Cardiac muscle cell (in vitro differentiated cells and primary cell): Measurements from ENCODE around the gene MCEMP1. TPM values are rescaled to one million over a fixed set of nuclear protein-coding genes. Genes with fewer than 3 reads are reported as not detected.

ENCODE experiments used
- DNase-seq, 2 donors: peaks; one replicate each; pipeline versions ENCODE4 v3.0.0 to v3.0.0-alpha.2; 2010 to 2017; ENCODE audit warnings: low read depth in 1 of 2, low spot score in 1 of 2
- H3K27ac ChIP-seq: fragments of 200-600 bp; sonication (generic); 2 replicates; pipeline ENCODE4 v1.5.1; 2016
- H3K27me3 ChIP-seq: fragments of 200-600 bp; sonication (generic); 2 replicates; pipeline ENCODE4 v1.6.0; 2016; ENCODE audit warnings: control low read depth
- H3K36me3 ChIP-seq: fragments of 200-600 bp; sonication (generic); 2 replicates; pipeline ENCODE4 v1.5.1; 2016; ENCODE audit warnings: control low read depth
- H3K4me1 ChIP-seq: fragments of 200-600 bp; sonication (generic); 2 replicates; pipeline ENCODE4 v1.8.1; 2017; ENCODE audit warnings: low read depth, mild to moderate bottlenecking, mixed run types
- H3K4me3 ChIP-seq: fragments of 200-600 bp; sonication (generic); 2 replicates; pipeline ENCODE4 v1.5.1; 2016; ENCODE audit warnings: mild to moderate bottlenecking
- H3K9me3 ChIP-seq: fragments of 200-600 bp; sonication (generic); 2 replicates; pipeline ENCODE4 v1.5.1; 2017; ENCODE audit warnings: low read depth, mild to moderate bottlenecking, control low read depth
- polyA plus RNA-seq: library from polyadenylated mRNA; unstranded; fragments of >200 nt; fragmentation: Nextera tagmentation; extraction: Ambion mirVana; gene quantifications from 2 replicates; pipeline ENCODE4 v1.2.1, GENCODE V29; 2016
- total RNA-seq: library from RNA; depleted of rRNA; stranded (reverse); fragments of >200 nt; gene quantifications from 2 replicates; pipeline ENCODE4 v1.2.3, GENCODE V29; 2016
- TF ChIP-seq, protein P1 (sequence below): IDR thresholded peaks from 2 replicates; pipeline ENCODE4 v1.5.1; 2012; ENCODE audit warnings: low read depth, mild to moderate bottlenecking, low read length

Gene MCEMP1
- total and polyA plus RNA-seq, 2 experiments from 2014 or later, result not detected

DNA sequence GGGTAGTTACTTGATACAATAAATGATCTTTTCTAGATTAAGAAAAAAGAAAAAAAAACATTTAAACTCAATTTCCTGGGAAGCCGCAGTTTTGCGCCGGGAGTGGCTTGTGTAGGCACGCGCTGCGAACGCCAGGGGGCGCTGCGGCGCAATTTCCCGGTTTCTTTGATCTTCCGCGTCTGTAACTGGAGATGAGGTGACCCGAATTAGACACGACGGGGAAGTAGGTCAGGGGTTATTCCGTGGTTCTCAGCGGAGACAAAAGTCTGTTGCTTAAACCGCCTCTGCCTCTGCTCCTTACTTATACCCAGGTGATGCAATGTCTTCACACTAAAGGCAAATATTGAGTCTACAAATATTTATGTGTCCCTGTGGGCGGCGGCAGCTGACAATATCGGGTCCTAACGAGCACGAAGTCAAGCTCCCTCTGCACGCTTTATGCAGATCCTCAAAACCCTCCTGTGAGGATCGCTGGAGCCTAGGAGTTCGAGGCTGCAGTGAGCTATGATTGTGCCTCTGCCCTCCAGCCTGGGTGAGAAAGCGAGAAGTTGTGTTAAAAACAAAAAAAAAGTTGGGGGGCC, 24.7 kb upstream of the MCEMP1 start:
- DNase-seq, result peak; percentile 83 to 85
- H3K36me3 ChIP-seq, result no peaks in the 10 kb centered on the region
- H3K4me1 ChIP-seq, result no peaks in the 10 kb centered on the region
- no peaks in the 10 kb centered on the region for H3K9me3 ChIP-seq
- H3K27ac ChIP-seq, result no peak overlapping the region
- peaks cover 34% of the 10 kb centered on the region for H3K27me3 ChIP-seq
- TF ChIP-seq, protein P1, sequence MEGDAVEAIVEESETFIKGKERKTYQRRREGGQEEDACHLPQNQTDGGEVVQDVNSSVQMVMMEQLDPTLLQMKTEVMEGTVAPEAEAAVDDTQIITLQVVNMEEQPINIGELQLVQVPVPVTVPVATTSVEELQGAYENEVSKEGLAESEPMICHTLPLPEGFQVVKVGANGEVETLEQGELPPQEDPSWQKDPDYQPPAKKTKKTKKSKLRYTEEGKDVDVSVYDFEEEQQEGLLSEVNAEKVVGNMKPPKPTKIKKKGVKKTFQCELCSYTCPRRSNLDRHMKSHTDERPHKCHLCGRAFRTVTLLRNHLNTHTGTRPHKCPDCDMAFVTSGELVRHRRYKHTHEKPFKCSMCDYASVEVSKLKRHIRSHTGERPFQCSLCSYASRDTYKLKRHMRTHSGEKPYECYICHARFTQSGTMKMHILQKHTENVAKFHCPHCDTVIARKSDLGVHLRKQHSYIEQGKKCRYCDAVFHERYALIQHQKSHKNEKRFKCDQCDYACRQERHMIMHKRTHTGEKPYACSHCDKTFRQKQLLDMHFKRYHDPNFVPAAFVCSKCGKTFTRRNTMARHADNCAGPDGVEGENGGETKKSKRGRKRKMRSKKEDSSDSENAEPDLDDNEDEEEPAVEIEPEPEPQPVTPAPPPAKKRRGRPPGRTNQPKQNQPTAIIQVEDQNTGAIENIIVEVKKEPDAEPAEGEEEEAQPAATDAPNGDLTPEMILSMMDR, result peak; percentile 95
- no peak overlapping the region for H3K4me3 ChIP-seq

DNA sequence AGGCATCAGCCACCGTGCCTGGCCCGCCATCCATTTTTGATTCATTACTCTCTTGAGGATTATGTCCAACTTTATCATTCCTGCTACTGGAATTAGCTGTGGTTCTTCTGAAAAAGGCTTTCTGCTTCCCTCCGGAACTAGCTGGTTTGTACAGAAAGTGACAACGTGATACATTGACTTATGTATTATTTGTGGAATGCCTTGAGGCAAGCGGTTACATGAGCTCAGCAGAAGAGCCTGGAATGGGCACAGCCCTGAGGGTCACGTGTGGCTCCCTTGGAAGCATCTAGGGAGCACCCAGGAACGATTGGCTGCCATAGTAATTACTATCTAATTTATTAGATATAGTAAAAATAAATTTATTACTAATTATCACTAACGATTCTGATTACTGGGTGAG, 22.5 kb upstream of the MCEMP1 start:
- peaks cover 34% of the 10 kb centered on the region for H3K27me3 ChIP-seq
- no peak for DNase-seq
- no peak overlapping the region for H3K27ac ChIP-seq
- H3K4me1 ChIP-seq, result no peaks in the 10 kb centered on the region
- no peaks in the 10 kb centered on the region for H3K9me3 ChIP-seq
- TF ChIP-seq, protein P1, result no peak
- H3K4me3 ChIP-seq, result no peak overlapping the region
- no peaks in the 10 kb centered on the region for H3K36me3 ChIP-seq

DNA sequence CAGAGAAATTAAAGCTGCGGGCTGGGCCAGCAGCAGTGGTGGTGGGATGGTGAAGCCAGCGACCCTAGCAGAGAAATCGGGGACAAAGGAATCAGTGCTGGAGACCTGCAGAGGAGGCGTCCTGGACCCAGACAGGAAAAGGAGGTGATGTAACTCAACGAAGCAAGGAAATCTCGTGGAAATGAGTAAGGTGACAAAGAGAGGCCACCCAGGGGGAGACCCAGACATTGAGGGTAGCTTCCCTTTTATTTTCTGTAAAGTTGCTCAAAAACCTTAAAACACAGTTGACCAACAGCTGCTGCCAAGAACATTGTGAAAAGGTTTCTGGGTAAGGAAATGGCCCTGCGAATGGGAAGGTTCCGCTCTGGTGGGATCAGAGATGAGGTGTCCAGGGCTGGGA, 21.3 kb upstream of the MCEMP1 start:
- Histone ChIP-seq H3K4me3 (no peak overlapping the region), H3K27ac (no peak overlapping the region), H3K27me3 (peaks cover 30% of the 10 kb centered on the region), H3K9me3 (no peaks in the 10 kb centered on the region), H3K4me1 (no peaks in the 10 kb centered on the region), H3K36me3 (no peaks in the 10 kb centered on the region)
- TF ChIP-seq, protein P1, result no peak
- DNase-seq, result no peak

DNA sequence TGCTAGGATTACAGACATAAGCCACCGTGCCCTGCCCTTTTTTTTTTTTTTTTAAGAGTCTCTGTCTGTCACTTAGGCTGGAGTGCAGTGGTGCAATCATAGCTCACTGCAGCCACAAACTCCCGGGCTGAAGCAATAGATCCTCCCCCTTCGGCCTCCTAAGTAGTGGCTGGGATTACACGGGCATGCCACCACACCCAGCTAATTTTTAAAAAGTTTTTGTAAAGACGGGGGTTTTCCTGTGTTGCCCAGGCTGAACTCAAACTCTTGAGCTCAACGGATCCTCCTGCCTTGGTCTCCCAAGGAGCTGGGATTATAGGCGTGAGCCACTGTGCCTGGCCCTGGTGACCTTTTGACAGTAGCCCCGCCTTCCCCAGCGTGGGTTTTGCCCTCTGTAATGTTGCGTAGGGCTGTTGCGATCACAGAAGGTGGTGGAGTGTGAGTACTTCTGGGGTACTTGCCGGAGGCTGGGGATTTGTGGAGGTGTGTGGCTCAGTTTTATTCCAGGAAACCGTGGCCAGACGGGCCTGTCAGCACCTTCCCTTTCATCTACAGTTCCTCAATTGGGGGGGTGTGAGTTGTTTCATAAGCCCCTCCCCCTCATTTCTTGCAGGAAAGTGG, 19.6 kb upstream of the MCEMP1 start:
- H3K27me3 ChIP-seq, result peaks cover 17% of the 10 kb centered on the region
- H3K4me3 ChIP-seq, result no peak overlapping the region
- DNase-seq, result peak in 1 of 2 donors; percentile 54
- no peaks in the 10 kb centered on the region for H3K4me1 ChIP-seq
- TF ChIP-seq, protein P1, result no peak
- H3K36me3 ChIP-seq, result no peaks in the 10 kb centered on the region
- H3K27ac ChIP-seq, result no peak overlapping the region
- H3K9me3 ChIP-seq, result no peaks in the 10 kb centered on the region

DNA sequence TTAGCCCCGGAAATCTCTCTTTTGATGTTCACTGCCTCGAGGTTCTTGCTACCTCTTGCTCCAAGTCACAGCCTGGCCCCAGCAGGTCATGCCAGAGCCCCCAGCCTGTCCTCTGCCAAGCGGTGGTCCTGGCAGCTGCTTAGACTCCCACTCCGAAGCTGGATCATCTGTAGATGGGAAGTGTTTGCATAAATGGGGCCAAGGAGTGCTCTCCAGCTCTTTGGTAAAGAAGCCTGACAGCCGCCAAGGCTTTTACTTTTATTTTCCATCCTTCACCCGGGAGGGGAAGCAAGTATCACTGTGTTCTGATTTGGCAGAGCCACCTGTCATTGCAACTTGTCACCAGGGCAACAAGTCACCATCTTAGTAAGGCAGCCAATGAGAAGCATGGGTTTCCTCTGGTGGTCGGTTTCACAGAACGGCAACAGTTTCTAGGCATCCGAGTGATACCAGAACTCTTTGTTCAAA, 18.6 kb upstream of the MCEMP1 start:
- no peaks in the 10 kb centered on the region for H3K36me3 ChIP-seq
- DNase-seq, result no peak
- no peaks in the 10 kb centered on the region for H3K4me1 ChIP-seq
- no peaks in the 10 kb centered on the region for H3K9me3 ChIP-seq
- H3K27ac ChIP-seq, result no peak overlapping the region
- TF ChIP-seq, protein P1, result no peak
- no peak overlapping the region for H3K4me3 ChIP-seq
- H3K27me3 ChIP-seq, result peaks cover 17% of the 10 kb centered on the region
